Lung microvascular endothelial cell (primary cell): ENCODE data around the gene SAFB. TPM values are rescaled to one million over a fixed set of nuclear protein-coding genes. Genes with fewer than 3 reads are reported as not detected.
"Not testable (repeated sequence)": the region's sequence is repeated elsewhere in the genome, so short reads cannot be mapped to it uniquely, and the experiment has no call there.

Source experiments
- DNase-seq, 2 donors: peaks; one replicate each; pipeline versions ENCODE4 v3.0.0 to v3.0.0-alpha.2; 2010; ENCODE audit warnings: low read depth in 2 of 2
- total RNA-seq: library from RNA; depleted of rRNA; stranded (reverse); fragments of >200 nt; gene quantifications from 2 replicates; pipeline ENCODE4 v1.2.1, GENCODE V29; 2014

The SAFB gene
- total RNA-seq, 1 donor from 2014 or later, result 38.5 TPM

DNA sequence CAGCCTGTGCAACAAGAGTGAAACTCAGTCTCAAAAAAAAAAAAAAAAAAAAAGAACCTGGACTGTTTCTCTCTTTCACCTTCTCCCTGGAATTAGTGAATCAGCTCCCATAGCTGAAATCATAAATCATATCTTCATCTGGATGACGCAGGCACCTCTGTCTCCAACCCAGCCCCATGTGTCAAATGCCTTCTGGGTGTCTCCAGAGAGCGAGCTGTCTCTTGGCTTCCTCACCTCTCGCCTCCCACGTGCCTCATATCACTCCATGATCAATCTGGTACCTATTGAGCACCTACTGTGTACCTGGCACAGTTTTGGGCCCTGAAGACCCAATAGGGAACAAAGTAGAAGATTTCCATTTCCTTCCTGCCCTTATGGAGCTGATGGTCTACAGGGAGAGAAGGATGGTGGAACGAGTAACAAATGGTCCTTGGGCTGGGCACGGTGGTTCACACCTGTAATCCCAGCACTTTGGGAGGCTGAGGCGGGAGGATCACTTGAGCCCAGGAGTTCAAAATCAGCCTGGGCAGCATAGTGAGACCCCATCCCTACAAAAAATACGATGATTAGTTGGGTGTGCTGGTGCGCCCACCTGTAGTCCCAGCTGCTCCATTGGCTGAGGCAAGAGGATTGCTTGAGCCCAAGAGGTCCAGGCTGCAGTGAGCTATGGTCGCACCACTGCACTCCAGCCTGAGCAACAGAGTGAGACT, 60.4 kb downstream of the SAFB start:
- no peak for DNase-seq

DNA sequence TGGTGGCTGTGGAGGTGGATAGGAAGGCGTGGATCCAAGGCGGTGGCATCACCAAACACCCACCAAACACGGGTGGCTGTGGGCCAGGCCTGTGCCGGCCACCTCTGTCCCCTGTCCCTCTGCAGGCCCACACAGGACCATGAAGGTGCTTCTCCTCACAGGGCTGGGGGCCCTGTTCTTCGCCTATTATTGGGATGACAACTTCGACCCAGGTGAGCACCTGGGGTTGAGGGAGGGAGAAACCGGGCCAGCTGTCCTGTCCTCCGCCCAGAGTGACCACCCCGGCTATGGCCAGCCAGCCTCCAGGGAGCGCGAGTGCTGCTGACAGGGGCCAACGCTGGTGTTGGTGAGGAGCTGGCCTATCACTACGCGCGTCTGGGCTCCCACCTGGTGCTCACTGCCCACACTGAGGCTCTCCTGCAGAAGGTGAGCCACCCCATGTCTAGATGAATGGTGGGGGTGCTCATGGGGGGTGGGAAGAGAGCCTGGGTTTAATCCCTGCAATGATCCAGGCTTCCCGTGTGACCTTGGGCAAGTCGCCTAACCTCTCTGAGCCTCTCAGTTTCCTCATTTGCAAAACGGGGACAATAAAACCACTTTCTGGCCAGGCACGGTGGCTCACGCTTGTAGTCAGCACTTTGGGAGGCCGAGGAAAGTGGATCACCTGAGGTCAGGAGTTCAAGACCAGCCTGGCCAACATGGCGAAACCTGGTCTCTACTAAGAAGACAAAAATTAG, 62.0 kb downstream of the SAFB start:
- DNase-seq, result no peak

DNA sequence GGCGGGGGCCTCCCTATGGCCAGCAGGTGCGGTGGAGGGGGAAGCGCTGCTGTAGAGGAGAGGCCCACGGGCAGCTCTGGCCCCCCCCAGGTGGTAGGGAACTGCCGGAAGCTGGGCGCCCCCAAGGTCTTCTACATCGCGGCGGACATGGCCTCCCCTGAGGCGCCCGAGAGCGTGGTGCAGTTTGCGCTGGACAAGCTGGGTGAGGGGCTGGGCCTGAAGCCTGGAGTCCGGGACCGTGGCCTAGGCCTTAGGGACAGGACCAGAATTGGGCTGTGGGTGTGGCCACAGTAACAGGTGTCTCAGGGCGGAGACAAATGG, 63.4 kb downstream of the SAFB start:
- DNase-seq, result no peak

DNA sequence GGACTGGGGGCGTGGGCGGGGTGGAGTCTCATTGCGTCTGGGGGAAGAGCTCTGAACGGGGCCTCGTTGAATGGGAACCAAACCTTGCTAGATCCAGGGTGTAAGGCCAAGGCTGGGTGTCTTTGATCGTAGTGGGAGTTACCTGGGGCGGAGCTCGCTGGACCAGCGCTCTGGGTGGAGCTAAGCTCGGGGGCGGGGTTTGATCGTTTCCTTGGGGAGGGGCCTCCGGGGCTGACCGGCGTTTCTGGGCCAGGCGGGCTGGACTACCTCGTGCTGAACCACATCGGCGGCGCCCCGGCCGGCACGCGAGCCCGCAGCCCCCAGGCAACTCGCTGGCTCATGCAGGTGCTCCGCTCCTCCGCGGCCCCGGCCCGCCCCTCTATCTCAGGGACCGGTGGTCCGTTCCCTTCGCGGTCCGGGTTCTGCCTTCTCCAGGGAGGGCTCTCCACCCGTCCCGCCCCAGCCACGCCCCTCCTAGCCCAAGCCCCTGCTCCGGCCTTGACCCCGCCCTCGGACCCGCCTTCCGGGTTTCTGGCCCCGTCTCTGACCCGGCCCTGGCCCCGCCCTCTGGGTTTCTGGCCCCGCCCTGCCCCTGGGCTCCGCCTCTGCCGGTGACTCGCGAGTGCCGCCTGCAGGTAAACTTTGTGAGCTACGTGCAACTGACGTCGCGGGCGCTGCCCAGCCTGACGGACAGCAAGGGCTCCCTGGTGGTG, 63.9 kb downstream of the SAFB start:
- peak; percentile 90 to 95 for DNase-seq

DNA sequence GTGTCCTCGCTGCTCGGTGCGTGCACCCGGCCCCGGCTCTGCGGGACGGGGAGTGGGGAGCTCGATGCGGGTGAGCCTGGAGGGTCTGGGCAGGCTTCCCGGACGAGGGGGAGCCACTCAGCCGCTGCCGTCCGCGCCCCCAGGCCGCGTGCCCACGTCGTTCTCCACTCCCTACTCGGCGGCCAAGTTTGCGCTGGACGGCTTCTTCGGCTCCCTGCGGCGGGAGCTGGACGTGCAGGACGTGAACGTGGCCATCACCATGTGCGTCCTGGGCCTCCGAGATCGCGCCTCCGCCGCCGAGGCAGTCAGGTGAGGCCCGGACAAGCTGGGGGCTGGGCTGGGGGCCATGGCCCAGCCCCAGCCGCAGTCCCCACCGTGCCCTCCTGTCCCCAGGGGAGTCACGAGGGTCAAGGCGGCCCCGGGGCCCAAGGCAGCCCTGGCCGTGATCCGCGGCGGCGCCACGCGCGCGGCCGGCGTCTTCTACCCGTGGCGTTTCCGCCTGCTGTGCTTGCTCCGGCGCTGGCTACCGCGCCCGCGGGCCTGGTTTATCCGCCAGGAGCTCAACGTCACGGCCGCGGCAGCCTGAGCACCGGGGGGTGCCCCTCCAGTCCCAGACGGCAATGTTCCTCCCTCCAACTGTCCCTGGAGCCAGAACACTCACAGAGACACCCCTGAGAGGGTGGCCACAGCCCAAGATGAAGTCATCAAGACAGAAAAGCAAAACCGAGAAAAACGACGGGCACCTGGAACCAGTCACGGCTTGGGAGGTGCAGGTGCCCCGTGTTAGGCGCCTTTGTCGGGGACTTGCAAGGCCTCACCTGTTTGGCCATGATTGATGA, 64.7 kb downstream of the SAFB start:
- DNase-seq, result no peak

- DNase-seq, result not testable (repeated sequence)
Measured at GRCh38 chr19:5688262-5688881, 65.5 kb downstream of the SAFB start.

DNA sequence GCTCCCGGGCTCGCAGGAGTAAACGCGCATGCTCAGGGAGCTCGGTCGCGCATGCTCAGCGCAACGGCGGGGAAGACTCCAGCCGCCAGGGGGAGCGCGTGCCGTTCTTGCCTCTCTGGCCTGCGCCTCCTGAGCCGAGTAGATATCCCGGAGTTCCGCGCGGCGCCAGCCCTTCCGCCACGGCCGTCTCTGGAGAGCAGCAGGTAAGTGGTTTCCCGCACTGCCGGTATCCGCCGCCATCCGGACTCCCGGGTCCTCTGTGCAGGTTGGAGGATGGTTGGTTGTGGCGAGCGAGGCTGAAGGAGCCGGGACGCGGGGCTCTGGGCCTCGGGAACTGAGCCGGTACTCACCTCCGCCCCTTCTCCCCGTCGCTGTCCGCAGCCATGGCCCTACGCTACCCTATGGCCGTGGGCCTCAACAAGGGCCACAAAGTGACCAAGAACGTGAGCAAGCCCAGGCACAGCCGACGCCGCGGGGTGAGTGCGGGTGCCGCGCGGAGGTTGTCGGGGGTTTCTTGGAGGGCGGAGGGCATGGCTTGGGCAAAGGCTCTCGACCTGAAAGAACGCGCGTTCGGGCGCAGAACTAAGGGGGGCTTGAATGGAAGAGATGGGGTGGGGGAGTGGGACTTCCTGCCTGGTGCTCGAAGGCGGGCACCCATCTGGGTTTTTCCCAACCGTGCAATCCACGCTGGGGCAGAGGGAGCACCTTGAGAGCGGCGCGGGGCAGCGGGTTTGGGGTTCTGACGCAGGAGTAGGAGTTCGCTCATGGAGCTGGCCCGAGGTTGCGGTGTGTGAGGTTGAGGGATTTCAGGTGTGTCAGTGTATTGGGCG, 67.5 kb downstream of the SAFB start, which contains the start of gene RPL36:
TSS of gene RPL36 (plus strand) at position 171 of the 830 bp plus-strand sequence. CDS start at position 384, 213 bp downstream.
- DNase-seq, result peak; percentile 97 to 98

- peak; percentile 75 to 88 for DNase-seq
Measured at GRCh38 chr19:5690955-5691821, 68.3 kb downstream of the SAFB start.

GRCh38 chr19:5691822-5692722, 69.2 kb downstream of the SAFB start:
- DNase-seq, result no peak

DNA sequence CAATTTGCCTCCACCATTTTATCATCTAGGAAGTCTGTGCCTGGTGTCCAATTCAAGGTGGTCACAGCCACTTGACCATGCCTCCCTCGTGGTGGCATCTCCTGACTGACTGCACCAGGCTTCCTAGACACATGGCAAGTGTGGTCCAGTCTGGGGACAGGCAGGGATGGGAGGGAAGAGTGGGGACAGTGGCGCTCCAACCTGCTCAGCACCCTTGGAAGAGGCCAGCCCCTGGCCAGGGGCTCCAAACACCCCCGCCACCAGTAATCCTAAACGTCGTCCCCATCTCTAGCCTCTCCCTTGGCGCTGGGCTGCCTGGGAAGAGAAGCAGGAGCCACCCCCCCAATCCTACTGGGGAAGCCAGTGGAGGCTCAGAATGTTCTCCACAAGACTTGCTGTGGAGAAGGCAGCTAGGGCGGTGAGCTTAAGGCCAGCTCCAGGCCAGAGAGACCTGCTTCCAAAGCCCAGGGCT, 69.9 kb downstream of the SAFB start:
- DNase-seq, result no peak

- no peak for DNase-seq
Measured at GRCh38 chr19:5693195-5694166, 70.6 kb downstream of the SAFB start.

- DNase-seq, result no peak
Measured at GRCh38 chr19:5694167-5694955, 71.5 kb downstream of the SAFB start.

GRCh38 chr19:5694956-5695648, 72.2 kb downstream of the SAFB start:
- no peak for DNase-seq

GRCh38 chr19:5695649-5696195, 72.8 kb downstream of the SAFB start:
- no peak for DNase-seq
